BLaER1 treated with 17β-estradiol and CSF1 and Interleukin-3, amounts not matched to agents 10 nM and 100 nM (cell line): ENCODE results near the gene APOL5.
"Not testable (repeated sequence)": the region's sequence is repeated elsewhere in the genome, so short reads cannot be mapped to it uniquely, and the experiment has no call there.

ENCODE experiments used
- H3K27ac ChIP-seq, 11 experiments: shearing (Covaris generic); formaldehyde crosslinking; 2 replicates each; pipeline ENCODE4 v1.8.1; 2022
- H3K27me3 ChIP-seq, 11 experiments: shearing (Covaris generic); formaldehyde crosslinking; 2 replicates each; pipeline ENCODE4 v1.8.1; 2022
- H3K36me3 ChIP-seq, 11 experiments: shearing (Covaris generic); formaldehyde crosslinking; 2 replicates each; pipeline ENCODE4 v1.8.1; 2022
- H3K4me1 ChIP-seq, 10 experiments: shearing (Covaris generic); formaldehyde crosslinking; 2 replicates each; pipeline ENCODE4 v1.8.1; 2022
- H3K4me2 ChIP-seq, 11 experiments: shearing (Covaris generic); formaldehyde crosslinking; 2 replicates each; pipeline ENCODE4 v1.8.1; 2022
- H3K4me3 ChIP-seq, 10 experiments: shearing (Covaris generic); formaldehyde crosslinking; 2 replicates each; pipeline ENCODE4 v1.8.1; 2022
- H3K9ac ChIP-seq, 11 experiments: shearing (Covaris generic); formaldehyde crosslinking; 2 replicates each; pipeline ENCODE4 v1.8.1; 2022
- H3K9me3 ChIP-seq, 11 experiments: shearing (Covaris generic); formaldehyde crosslinking; replicated peaks in 1 of 11; 2 replicates each; pipeline ENCODE4 v1.8.1; 2022
- H4K20me1 ChIP-seq, 11 experiments: shearing (Covaris generic); formaldehyde crosslinking; 2 replicates each; pipeline ENCODE4 v1.8.1; 2022
- Cebpa-rat ChIP-seq, 11 experiments: shearing (Covaris generic); IDR thresholded peaks; 2 replicates each; pipeline ENCODE4 v1.8.1; 2022

Gene APOL5

DNA sequence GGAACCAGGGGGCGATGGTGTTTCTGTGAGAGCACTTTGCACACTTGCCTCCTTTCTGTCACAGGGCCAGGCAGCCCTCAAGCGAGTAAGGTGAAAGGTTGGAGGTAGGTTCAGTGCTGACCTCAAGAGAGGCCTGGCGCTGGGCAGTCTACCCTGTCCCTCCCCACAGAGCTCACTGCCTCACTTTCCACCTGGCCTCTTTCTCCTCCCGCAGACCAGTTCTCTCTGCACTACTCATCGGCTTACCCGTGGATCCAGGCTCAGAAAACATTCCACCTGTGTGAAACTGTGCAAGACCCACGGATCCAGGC lies 16.8 kb downstream of the APOL5 start:
- H3K4me2 ChIP-seq, result no peak overlapping the region
- no peak overlapping the region for H3K4me3 ChIP-seq
- H3K36me3 ChIP-seq, result no peaks in the 10 kb centered on the region
- no peak for TF ChIP-seq Cebpa-rat (IDR thresholded peaks at IDR 0.05)
- no peaks in the 10 kb centered on the region for H3K9me3 ChIP-seq
- no peak overlapping the region for H3K9ac ChIP-seq
- no peak overlapping the region for H3K27ac ChIP-seq
- peaks cover 0 to 32% (median under 1%) of the 10 kb centered on the region in 11 experiments; a peak in 9 of 22 replicates for H3K27me3 ChIP-seq
- peaks cover 0 to 24% (median 0%) of the 10 kb centered on the region in 11 experiments; a peak in 5 of 22 replicates for H4K20me1 ChIP-seq
- H3K4me1 ChIP-seq, result no peaks in the 10 kb centered on the region

DNA sequence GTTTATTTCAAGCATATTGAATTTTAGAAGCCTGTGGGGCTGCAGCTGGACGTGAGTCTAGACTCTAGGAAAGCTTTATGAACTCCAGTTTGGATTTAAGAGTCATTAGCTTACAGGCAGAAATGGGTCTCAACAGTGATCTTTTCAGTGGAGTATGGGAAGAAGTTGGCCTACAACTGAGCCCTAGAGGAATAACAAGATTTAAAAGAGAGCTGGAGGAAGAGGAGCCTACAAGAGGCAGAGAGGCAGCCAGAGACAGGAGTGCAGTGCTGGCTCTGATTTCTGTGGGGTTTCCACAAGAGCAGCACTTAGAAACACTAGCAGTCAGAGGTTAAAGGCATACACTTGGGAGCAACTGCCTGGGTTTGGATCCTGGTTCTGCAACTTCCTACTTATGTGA lies 17.9 kb downstream of the APOL5 start:
- Histone ChIP-seq H3K27me3 (peaks cover 2 to 42% (median 11%) of the 10 kb centered on the region in 11 experiments; a peak in 16 of 22 replicates), H3K9ac (no peak overlapping the region), H3K4me3 (no peak overlapping the region), H3K27ac (no peak overlapping the region), H3K36me3 (no peaks in the 10 kb centered on the region), H4K20me1 (peaks cover 0 to 35% (median 0%) of the 10 kb centered on the region in 11 experiments; a peak in 6 of 22 replicates), H3K4me1 (no peaks in the 10 kb centered on the region), H3K9me3 (no peaks in the 10 kb centered on the region), H3K4me2 (no peak overlapping the region)
- no peak for TF ChIP-seq Cebpa-rat (IDR thresholded peaks at IDR 0.05)

DNA sequence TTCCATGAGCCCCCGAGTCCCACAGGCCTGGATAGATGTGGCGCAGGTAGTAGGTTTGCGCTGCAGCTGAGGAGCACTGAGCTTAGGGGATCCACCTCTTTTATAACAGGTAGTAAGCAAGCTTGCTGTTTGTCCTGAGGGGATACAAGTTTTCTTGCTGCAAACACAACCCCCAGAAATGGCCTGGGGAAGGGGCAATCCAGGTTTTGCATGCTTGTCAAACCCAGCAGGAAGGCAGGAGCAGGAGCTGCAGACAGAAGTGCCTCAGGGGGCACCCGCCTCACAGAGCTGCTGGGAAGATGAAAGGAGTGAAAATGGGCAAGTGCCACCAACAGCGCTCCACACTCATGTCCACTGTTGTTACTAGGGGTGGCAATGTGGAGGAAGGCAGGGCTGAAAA lies 18.5 kb downstream of the APOL5 start:
- no peaks in the 10 kb centered on the region for H3K9me3 ChIP-seq
- H3K9ac ChIP-seq, result no peak overlapping the region
- H3K4me2 ChIP-seq, result no peak overlapping the region
- no peak overlapping the region for H3K27ac ChIP-seq
- no peaks in the 10 kb centered on the region for H3K36me3 ChIP-seq
- peaks cover 0 to 36% (median 0%) of the 10 kb centered on the region in 11 experiments; a peak in 6 of 22 replicates for H4K20me1 ChIP-seq
- peaks cover 7 to 49% (median 17%) of the 10 kb centered on the region in 11 experiments; a peak in 19 of 22 replicates for H3K27me3 ChIP-seq
- no peak overlapping the region for H3K4me3 ChIP-seq
- TF ChIP-seq Cebpa-rat (IDR thresholded peaks at IDR 0.05), result no peak
- no peaks in the 10 kb centered on the region for H3K4me1 ChIP-seq

DNA sequence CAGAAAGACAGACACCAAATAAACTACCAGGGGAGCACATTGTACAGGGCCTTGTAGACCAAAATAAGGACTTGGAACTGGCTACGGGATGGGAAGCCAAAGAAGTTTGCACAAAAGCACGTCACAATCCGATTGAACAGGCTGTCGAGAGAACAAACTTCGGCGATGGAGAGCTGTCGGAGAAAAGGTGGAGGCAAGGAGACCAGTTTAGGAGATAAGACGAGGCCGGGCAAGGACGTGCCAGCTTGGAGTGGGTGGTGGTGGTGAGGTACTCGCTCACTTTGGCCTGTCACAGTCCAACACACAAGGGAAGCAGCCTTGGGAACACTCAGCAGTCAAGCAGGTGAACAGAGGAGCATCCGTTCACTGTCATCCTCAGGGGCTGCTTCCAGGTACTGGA lies 19.0 kb downstream of the APOL5 start:
- Histone ChIP-seq H3K4me2 (no peak overlapping the region), H3K4me1 (no peaks in the 10 kb centered on the region), H3K27ac (no peak overlapping the region), H3K27me3 (peaks cover 10 to 54% (median 22%) of the 10 kb centered on the region in 11 experiments; a peak in 20 of 22 replicates), H3K4me3 (no peak overlapping the region), H3K9ac (no peak overlapping the region), H3K9me3 (no peaks in the 10 kb centered on the region), H4K20me1 (peaks cover 0 to 36% (median 0%) of the 10 kb centered on the region in 11 experiments; a peak in 7 of 22 replicates), H3K36me3 (no peaks in the 10 kb centered on the region)
- no peak for TF ChIP-seq Cebpa-rat (IDR thresholded peaks at IDR 0.05)

DNA sequence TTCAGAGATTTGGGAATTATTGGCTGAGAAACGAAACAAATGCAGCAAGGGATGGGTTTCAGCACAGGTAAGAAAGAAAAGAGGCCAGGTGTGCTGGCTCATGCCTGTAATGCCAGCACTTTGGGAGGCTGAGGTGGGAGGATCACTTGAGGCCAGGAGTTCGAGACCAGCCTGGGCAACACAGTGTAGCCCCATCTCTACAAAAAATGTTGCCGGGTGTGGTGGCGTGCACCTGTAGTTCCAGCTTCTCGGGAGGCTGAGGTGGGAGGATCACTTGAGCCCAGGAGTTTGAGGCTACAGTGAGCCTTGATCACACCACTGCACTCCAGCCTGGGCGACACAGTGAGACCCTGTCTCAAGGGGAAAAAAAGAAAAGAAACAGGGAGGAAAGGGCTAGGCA lies 20.2 kb downstream of the APOL5 start:
- not testable (repeated sequence) for H3K27ac ChIP-seq, H3K36me3 ChIP-seq, H3K9ac ChIP-seq, H3K9me3 ChIP-seq, H3K4me1 ChIP-seq, H3K4me3 ChIP-seq, H3K4me2 ChIP-seq
- Histone ChIP-seq H4K20me1 (peaks cover 0 to 36% (median 0%) of the 10 kb centered on the region in 11 experiments; a peak in 6 of 22 replicates), H3K27me3 (peaks cover 19 to 66% (median 34%) of the 10 kb centered on the region in 11 experiments)

DNA sequence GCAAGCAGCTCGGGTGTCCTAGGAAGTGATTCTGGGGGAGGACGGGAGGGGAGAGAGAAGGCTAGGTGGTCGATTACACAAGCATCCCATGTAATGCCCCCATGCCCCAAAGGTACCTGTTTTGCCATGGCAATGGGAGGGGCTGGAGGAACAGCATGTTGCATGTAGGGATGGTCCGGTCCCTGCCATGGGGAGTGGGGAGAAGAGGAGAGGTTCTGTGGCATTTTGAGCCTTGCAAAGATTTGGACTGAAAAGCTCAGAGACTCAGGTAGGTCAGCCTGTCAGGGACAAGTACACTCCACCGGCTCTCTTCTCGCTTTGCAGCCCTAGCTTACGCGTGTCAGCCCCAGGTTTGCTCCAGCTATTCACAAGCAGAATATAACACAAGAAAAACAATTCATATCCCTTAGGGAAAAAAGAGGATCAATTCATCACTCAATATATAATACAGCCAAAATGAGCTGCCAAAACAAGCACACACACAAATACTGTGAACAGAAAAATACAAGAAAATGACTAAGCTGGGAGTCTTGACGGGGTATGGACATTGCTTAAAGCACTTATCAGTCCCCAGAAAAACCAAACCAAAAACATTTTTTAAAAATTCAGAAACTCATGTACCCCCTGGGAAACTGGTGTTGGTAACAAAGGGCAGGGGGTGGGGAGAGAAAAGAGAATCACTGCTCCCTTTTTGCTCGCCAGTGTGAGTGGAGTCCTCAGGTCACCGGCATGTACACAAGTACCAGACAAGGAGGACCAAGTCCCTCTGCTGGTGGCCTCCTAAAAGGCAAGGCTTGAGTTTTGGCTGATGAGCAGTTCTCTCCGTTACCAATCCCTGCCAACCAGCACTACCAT lies 21.6 kb downstream of the APOL5 start:
- Histone ChIP-seq H3K27me3 (peaks cover 33 to 80% (median 48%) of the 10 kb centered on the region in 11 experiments), H3K27ac (no peak overlapping the region), H3K9me3 (no peaks in the 10 kb centered on the region), H4K20me1 (peaks cover 0 to 39% (median 5%) of the 10 kb centered on the region in 11 experiments; a peak in 9 of 22 replicates), H3K4me3 (no peak overlapping the region), H3K36me3 (peaks cover 0 to 15% (median 0%) of the 10 kb centered on the region in 11 experiments; a peak in 2 of 22 replicates), H3K4me1 (peaks cover 4 to 9% (median 7%) of the 10 kb centered on the region in 10 experiments; a peak in 16 of 20 replicates), H3K4me2 (no peak overlapping the region), H3K9ac (no peak overlapping the region)
- no peak for TF ChIP-seq Cebpa-rat (IDR thresholded peaks at IDR 0.05)

DNA sequence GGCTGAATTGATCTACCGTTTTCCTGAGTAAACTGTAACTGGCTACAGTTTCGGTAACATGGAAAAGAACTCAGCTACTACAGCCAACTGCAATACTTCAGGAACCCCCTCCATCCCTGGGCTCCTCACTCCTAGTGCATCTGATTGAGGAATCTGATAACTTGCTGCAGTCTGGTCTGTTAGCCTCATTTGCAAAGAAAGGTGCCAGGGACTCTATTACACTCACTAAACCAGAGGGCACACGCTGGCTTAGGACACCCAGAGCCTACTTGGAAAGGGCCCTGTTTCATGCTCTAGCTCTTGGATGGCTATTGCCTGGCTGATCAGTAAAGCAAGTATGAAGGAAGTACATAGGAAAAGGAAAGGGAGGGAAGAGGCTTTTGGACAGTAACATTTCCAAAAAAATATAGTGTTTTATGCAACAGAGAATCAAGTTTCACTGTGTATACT lies 22.3 kb downstream of the APOL5 start:
- no peak overlapping the region for H3K9ac ChIP-seq
- H3K27ac ChIP-seq, result no peak overlapping the region
- TF ChIP-seq Cebpa-rat (IDR thresholded peaks at IDR 0.05), result no peak
- H3K4me3 ChIP-seq, result no peak overlapping the region
- no peaks in the 10 kb centered on the region for H3K9me3 ChIP-seq
- peaks cover 40 to 86% (median 55%) of the 10 kb centered on the region in 11 experiments for H3K27me3 ChIP-seq
- H3K36me3 ChIP-seq, result peaks cover 0 to 15% (median 0%) of the 10 kb centered on the region in 11 experiments; a peak in 2 of 22 replicates
- H3K4me1 ChIP-seq, result peaks cover 9 to 15% (median 13%) of the 10 kb centered on the region in 10 experiments; a peak in 16 of 20 replicates
- H4K20me1 ChIP-seq, result peaks cover 0 to 40% (median 11%) of the 10 kb centered on the region in 11 experiments; a peak in 12 of 22 replicates
- H3K4me2 ChIP-seq, result no peak overlapping the region

DNA sequence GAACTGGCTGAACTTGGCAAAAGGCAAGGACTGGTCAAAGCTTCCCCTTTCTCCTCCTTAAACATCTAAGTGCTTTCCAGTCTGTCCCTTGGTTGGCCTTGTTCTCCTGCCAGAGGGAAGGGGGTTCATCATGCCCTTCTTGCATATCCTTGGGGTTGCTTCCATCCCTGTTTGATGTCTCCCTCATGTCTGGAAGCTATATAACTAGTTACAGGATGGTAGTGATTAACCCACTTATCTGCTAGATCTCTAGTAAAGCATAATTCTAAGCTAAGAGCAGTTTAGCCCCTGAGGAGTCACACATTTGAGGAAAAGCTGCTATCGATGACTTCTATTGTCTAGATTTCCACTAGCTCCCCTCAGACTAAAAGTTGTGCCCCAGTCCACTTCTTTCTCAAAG lies 22.9 kb downstream of the APOL5 start:
- Histone ChIP-seq H3K36me3 (peaks cover 0 to 17% (median 0%) of the 10 kb centered on the region in 11 experiments; a peak in 2 of 22 replicates), H3K27me3 (peaks cover 46 to 91% (median 61%) of the 10 kb centered on the region in 11 experiments), H3K4me2 (no peak overlapping the region), H3K4me3 (no peak overlapping the region), H3K9me3 (no peaks in the 10 kb centered on the region), H4K20me1 (peaks cover 0 to 40% (median 12%) of the 10 kb centered on the region in 11 experiments; a peak in 12 of 22 replicates), H3K9ac (no peak overlapping the region), H3K27ac (no peak overlapping the region), H3K4me1 (peaks cover 9 to 21% (median 15%) of the 10 kb centered on the region in 10 experiments; a peak in 16 of 20 replicates)
- TF ChIP-seq Cebpa-rat (IDR thresholded peaks at IDR 0.05), result no peak

DNA sequence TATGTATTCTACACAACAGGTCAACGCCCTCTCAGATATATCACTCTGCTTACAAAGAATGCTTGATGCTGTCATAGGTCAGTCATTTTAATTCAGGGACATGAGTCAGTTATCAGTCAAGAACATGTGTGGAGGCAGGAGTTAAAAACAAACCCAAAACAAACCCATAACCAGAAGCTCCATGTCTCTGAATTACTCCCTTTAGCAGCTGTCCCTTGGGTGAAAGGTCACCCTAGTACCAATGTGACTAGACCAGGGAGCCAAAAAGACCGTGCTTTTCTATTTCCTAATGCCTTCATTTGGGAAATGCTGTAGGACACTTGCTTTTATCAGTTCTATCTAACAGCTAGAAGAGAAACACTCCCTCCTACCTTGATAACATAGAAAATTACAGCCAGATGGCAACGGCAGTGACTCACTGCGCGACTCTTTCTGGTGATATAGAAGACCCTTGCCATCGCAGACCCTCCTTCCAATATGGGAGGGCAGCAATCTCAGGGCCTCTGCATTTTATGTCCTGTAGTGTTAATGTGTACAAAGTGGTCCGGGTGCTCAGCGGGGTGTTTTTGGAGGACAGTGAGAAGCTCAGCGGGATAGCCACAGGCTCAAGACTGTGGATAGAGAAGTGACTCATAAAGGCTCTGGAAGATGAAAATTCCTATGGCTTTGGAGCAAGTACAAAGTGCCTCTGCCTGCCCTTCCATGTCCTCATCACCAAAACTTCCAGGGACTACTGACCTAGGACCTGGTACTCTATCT lies 24.8 kb downstream of the APOL5 start:
- Histone ChIP-seq H3K4me1 (peaks cover 9 to 21% (median 15%) of the 10 kb centered on the region in 10 experiments; a peak in 16 of 20 replicates), H3K9me3 (no peaks in the 10 kb centered on the region), H3K27ac (no peak overlapping the region), H3K4me3 (no peak overlapping the region), H3K36me3 (peaks cover 0 to 26% (median 0%) of the 10 kb centered on the region in 11 experiments; a peak in 3 of 22 replicates), H3K27me3 (peaks cover 65 to 98% (median 80%) of the 10 kb centered on the region in 11 experiments), H3K9ac (no peak overlapping the region), H3K4me2 (no peak overlapping the region), H4K20me1 (peaks cover 0 to 29% (median 15%) of the 10 kb centered on the region in 11 experiments; a peak in 12 of 22 replicates)
- TF ChIP-seq Cebpa-rat (IDR thresholded peaks at IDR 0.05), result no peak
